Endothelial cell of umbilical vein (primary cell): ENCODE results near the gene CSK.

Source experiments
- EZH2 ChIP-seq: IDR thresholded peaks from 2 replicates; pipeline ENCODE4 v1.6.1; 2012; ENCODE audit warnings: borderline replicate concordance, low read depth, mild to moderate bottlenecking, moderate library complexity, low read length, inconsistent platforms; ENCODE audit not compliant: severe bottlenecking
- MYC ChIP-seq: IDR thresholded peaks from one replicate; pipeline ENCODE4 v1.6.1; 2011; ENCODE audit warnings: mild to moderate bottlenecking, low read depth, low read length
- POLR2A ChIP-seq: IDR thresholded peaks from 2 replicates; pipeline ENCODE4 v1.6.1; 2012; ENCODE audit warnings: low read depth, mild to moderate bottlenecking, control low read depth, low read length
- POLR2AphosphoS5 ChIP-seq: IDR thresholded peaks from 2 replicates; pipeline ENCODE4 v1.6.1; 2012; ENCODE audit warnings: low read depth, mild to moderate bottlenecking, control low read depth, low read length, moderate library complexity; ENCODE audit not compliant: insufficient read depth
- TF ChIP-seq, protein P1 (sequence below), 2 donors: IDR thresholded peaks; 1 replicate in 1 of 2; 2 replicates in 1 of 2; pipeline ENCODE4 v1.5.1; 2011; ENCODE audit warnings: low read length in 2 of 2, mild to moderate bottlenecking in 2 of 2, moderate library complexity in 2 of 2, control low read depth in 1 of 2, inconsistent platforms in 1 of 2, low read depth in 1 of 2; ENCODE audit not compliant: insufficient read depth in 1 of 2; ENCODE audit errors: extremely low read depth in 1 of 2

DNA sequence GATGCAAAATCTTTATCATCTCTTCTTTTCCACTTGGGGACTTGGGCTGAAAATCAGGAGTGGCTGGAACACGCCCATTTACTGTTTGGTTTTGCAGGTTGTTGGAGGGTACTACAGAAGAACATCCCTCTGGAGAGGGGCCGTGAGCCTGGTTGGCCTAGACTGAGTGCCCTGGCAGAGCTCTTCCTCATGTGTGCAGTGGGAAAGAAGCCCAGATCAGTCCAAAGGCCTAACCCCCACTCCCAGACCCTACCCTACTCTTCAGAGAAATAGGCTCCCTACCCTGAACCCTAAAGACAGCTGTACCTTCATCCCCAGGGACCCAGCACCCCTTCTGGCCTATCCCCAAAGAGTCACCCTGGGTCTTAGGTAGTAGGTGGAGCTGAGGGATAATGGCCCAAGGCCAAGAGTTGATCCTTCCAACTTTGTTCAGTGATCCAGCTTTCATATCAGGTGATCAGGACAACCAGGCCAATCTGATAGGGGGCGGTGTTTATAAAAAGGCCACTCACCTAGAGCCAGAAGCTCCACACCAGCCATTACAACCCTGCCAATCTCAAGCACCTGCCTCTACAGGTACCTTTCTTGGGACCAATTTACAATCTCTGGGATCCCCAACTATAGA, 33.4 kb upstream of the CSK start, which contains the start of gene CYP1A2:
- TF ChIP-seq, protein P1, sequence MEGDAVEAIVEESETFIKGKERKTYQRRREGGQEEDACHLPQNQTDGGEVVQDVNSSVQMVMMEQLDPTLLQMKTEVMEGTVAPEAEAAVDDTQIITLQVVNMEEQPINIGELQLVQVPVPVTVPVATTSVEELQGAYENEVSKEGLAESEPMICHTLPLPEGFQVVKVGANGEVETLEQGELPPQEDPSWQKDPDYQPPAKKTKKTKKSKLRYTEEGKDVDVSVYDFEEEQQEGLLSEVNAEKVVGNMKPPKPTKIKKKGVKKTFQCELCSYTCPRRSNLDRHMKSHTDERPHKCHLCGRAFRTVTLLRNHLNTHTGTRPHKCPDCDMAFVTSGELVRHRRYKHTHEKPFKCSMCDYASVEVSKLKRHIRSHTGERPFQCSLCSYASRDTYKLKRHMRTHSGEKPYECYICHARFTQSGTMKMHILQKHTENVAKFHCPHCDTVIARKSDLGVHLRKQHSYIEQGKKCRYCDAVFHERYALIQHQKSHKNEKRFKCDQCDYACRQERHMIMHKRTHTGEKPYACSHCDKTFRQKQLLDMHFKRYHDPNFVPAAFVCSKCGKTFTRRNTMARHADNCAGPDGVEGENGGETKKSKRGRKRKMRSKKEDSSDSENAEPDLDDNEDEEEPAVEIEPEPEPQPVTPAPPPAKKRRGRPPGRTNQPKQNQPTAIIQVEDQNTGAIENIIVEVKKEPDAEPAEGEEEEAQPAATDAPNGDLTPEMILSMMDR (IDR thresholded peaks at IDR 0.05; ENCODE audit: extremely low read depth in 1 of 2, insufficient read depth in 1 of 2, low read depth in 1 of 2, low read length in 2 of 2): no peak
- no peak for TF ChIP-seq MYC
- no peak for TF ChIP-seq POLR2A
- no peak for TF ChIP-seq POLR2AphosphoS5
- TF ChIP-seq EZH2: no peak
